Cortex of kidney (tissue), 1 donor: ENCODE data around the gene VAMP3.
A peak's percentile ranks its signal among the peaks of the same experiment; 100 is the strongest.
"Not testable (repeated sequence)": the region's sequence is repeated elsewhere in the genome, so short reads cannot be mapped to it uniquely, and the experiment has no call there.

ENCODE experiments used
- DNase-seq: peaks from one replicate; lab custom pipeline; 2025; lab: John Stamatoyannopoulos, UW

Gene VAMP3

GRCh38 chr1:7768583-7768982 lies 2.5 kb upstream of the VAMP3 start:
- DNase-seq = no peak

GRCh38 chr1:7769673-7770412 lies 1.3 kb upstream of the VAMP3 start:
- DNase-seq = no peak

GRCh38 chr1:7770669-7770996 lies 463 bp upstream of the VAMP3 start:
- no peak for DNase-seq

GRCh38 chr1:7771823-7772299 lies 765 bp downstream of the VAMP3 start:
- no peak for DNase-seq

DNA sequence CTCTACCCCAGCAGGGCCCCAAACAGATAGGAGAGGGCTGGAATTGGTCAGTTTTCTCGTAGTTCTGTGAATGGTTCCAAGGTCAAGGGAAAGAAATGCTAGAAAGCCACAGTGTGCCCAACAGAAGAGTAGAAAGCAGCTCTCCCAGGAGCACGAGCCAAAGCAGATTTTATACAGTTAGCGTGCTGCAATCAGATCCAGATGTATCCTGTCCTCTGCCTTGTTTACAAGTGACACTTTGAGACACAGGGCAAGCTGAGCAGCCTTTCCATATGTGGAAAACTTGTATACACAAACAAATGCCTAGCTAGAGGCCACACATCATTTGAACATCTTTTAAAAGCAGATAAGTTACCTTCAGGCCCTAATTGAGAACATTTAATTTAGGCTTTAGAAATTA lies 6.5 kb downstream of the VAMP3 start:
- DNase-seq = no peak

GRCh38 chr1:7778133-7778628 lies 7.1 kb downstream of the VAMP3 start:
- no peak for DNase-seq

- no peak for DNase-seq
These were observed 9.9 kb downstream of the VAMP3 start for GRCh38 chr1:7780976-7781375.

- DNase-seq = no peak
These were observed 10.4 kb downstream of the VAMP3 start for GRCh38 chr1:7781501-7781900.

DNA sequence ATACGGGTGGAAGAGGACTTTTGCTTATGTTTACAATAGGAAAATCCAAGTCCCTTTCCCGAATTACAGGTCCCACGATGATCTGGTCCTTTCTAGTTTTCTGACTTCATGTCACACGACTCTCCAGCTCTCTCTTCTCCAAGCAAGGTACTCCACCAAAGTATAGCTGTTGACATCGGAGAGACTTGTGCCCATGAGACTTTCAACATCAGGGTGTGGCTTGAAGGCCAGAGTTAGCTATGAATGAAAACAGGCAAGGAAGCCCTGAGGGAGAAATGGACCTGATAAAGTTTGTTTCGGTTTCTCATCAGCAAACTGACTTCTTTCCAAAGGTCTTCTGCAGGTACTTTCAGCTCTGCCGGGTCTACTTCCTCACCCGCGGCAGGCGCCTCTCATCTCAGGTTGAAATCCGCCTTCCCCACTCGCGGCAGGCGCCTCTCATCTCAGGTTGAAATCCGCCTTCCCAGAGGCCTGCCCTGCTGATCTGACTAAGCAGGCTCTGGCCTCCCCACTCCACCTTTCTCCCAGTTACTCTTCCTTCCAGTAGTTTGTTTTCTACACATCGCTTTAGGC lies 10.9 kb downstream of the VAMP3 start:
- no peak for DNase-seq

GRCh38 chr1:7783178-7783711 lies 12.1 kb downstream of the VAMP3 start:
- DNase-seq = no peak

DNA sequence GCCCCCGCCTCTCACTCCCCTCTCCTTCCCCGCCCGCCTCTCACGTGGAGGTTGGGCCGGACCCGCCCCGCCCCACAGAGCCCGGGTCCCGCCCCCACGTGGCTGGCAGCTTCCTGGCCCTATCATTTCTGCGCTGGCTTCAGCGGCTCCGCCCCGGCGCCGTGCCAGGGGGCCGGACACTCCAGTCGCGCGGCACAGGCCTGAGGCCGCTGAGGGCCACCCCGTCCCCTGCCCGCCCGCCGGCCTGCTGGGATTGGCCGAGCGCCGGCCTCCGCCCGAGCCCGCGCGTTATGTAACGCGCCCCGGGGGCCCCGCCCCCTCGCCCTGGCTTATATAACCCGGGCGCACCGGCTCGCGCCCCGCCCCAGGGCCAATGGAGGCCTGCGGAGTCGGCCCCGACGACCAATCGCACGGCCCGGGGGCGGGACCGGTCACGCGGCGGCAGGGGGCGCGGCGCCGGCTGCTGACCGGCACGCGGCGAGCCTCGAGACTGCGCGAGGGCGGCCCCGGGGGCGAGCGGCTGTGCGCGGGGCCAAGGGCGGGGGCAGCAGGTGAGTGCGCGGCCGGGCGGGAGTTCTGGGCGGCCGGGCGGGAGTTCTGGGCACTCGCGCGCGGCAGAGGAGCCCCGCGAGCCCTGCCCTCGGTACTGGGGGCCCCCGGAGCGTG lies 12.9 kb downstream of the VAMP3 start, which contains the start of gene PER3:
PER3 (plus strand) TSS at position 466 of the 666 bp plus-strand sequence. CDS start 587 bp downstream, outside the sequence.
- DNase-seq = peak; percentile 93

DNA sequence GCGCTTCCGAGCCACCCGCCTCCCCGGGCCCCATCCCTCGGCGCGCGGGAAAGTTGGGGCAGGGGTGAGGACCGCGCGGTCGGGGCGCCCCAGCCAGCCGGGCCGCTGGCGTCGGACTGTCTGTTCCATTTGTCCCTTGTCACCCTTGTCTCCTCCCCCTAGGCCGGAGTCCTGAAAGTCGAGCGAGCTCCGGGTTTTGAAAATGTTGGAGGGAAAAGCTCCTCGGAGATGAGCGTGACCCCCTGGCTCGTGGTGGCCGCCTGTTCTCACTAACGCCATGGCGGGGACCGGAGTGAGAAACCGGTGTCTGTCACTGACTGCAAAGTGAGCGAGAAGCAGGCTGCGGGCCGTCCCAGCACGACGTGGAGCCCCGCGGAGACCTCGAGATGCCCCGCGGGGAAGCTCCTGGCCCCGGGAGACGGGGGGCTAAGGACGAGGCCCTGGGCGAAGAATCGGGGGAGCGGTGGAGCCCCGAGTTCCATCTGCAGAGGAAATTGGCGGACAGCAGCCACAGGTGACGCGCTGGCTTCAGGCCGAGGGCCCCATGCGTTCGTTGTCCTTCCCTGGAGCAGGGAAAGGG lies 13.5 kb downstream of the VAMP3 start:
- DNase-seq = no peak

- DNase-seq = no peak
These were observed 14.0 kb downstream of the VAMP3 start for GRCh38 chr1:7785108-7785507.

GRCh38 chr1:7786795-7787194 lies 15.7 kb downstream of the VAMP3 start:
- no peak for DNase-seq

DNA sequence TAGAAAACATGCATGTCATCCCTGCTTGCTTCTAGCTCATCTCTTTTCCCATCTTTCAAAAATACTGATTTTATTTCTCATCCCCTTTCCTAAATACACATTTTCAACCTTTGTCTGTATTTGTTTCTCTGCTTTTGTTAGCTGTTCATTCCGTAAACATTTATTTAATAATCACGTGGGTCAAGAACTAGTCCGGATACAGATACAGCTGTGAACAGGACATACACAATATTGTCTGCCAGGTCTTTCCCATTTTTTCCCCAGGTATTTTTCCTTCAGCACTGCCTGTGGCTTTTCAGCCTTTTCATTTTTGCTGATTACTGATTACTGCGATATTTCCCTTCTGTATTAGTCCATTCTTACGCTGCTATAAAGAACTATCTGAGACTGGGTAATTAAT lies 18.7 kb downstream of the VAMP3 start:
- no peak for DNase-seq

DNA sequence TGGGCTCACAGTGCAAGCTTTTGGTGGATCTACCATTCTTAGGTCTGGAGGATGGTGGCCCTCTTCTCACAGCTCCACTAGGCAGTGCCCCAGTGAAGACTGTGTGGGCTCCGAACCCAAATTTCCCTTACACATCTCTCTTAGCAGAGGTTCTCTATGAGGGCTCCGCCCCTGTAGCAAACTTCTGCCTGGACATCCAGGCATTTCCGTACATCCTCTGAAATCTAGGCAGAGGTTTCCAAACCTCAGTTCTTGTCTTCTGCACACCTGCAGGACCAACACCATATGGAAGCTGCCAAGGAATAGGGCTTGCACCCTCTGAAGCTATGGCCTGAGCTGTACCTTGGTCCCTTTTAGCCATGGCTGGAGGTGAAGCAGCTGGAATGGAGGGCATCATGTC lies 19.9 kb downstream of the VAMP3 start:
- not testable (repeated sequence) for DNase-seq

GRCh38 chr1:7795406-7795805 lies 24.3 kb downstream of the VAMP3 start:
- DNase-seq = no peak

DNA sequence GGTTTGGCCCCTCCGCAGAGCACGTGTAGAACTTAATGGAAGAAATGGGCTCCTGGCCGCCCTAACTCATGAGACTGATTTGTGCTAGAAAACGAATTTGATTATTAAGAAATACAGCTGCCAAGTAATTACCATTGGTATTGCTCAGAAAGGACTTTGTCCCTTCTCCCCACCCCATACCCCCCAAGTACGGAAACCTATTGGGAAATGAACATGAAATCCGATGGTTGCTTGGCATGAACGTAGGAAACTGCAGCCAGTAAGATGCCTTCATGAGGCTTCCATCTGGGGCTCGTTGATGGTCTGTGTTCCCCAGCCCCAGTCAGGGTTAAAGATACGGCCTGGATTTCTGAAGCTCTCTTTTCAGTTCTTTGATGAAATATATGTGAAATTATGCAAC lies 34.4 kb downstream of the VAMP3 start:
- no peak for DNase-seq

GRCh38 chr1:7808253-7808844 lies 37.3 kb downstream of the VAMP3 start:
- no peak for DNase-seq

GRCh38 chr1:7809742-7810141 lies 38.6 kb downstream of the VAMP3 start:
- DNase-seq = no peak

- no peak for DNase-seq
These were observed 39.3 kb downstream of the VAMP3 start for GRCh38 chr1:7810395-7810794.

DNA sequence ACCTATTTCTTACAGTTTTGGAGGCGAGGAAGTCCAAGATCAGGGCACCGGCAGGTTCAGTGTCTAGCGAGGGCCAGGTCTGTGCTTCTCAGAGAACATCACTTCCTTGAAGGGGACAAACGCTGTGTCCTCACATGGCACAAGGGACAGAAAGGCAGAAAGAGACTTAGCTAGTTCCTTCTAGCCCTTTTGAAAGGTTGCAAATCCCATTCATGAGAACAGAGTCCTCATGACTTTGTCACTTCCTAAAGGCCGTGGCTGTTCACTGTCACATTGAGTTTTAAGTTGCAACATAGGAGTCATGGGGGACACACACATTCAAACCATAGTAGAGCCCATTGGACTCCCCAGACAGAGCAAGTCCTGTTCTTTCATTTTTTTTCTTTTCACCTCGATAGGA lies 40.4 kb downstream of the VAMP3 start:
- no peak for DNase-seq
